KMS-11 (cell line): ENCODE data around the gene JARID2.

Experiments
- H2AFZ ChIP-seq: fragments of 200-600 bp; sonication (generic); 2 replicates; pipeline ENCODE4 v1.6.1; 2016; ENCODE audit warnings: antibody characterized with exemption, mixed run types, low read depth
- H3K27ac ChIP-seq: fragments of 200-600 bp; sonication (generic); 2 replicates; pipeline ENCODE4 v1.6.1; 2016; ENCODE audit warnings: mild to moderate bottlenecking, mixed run types
- H3K27me3 ChIP-seq: fragments of 200-600 bp; sonication (generic); 2 replicates; pipeline ENCODE4 v1.6.1; 2017; ENCODE audit warnings: mild to moderate bottlenecking, low read depth, mixed run types, moderate library complexity; ENCODE audit not compliant: insufficient read depth
- H3K36me3 ChIP-seq: fragments of 200-600 bp; sonication (generic); 2 replicates; pipeline ENCODE4 v1.6.1; 2017; ENCODE audit warnings: mild to moderate bottlenecking, mixed run types; ENCODE audit not compliant: insufficient read depth
- H3K4me1 ChIP-seq: fragments of 200-600 bp; sonication (generic); 2 replicates; pipeline ENCODE4 v1.6.1; 2016; ENCODE audit warnings: mild to moderate bottlenecking, low read depth, mixed run types; ENCODE audit not compliant: poor library complexity, severe bottlenecking
- H3K4me2 ChIP-seq: fragments of 200-600 bp; sonication (generic); 2 replicates; pipeline ENCODE4 v1.7.0; 2016; ENCODE audit warnings: mild to moderate bottlenecking, mixed run types
- H3K4me3 ChIP-seq: fragments of 200-600 bp; sonication (generic); IDR thresholded peaks from 2 replicates; pipeline ENCODE4 v1.6.1; 2017; ENCODE audit warnings: low read depth, low read length, mixed read lengths; ENCODE audit not compliant: insufficient read depth
- H3K79me2 ChIP-seq: fragments of 200-600 bp; sonication (generic); 2 replicates; pipeline ENCODE4 v1.6.1; 2016; ENCODE audit warnings: low read depth, mixed run types; ENCODE audit not compliant: insufficient read depth
- H3K9ac ChIP-seq: fragments of 200-600 bp; sonication (generic); 2 replicates; pipeline ENCODE4 v1.6.1; 2016; ENCODE audit warnings: mild to moderate bottlenecking, mixed run types
- H4K20me1 ChIP-seq: fragments of 200-600 bp; sonication (generic); 2 replicates; pipeline ENCODE4 v1.6.1; 2016; ENCODE audit warnings: mild to moderate bottlenecking, mixed run types; ENCODE audit not compliant: insufficient read depth
- TF ChIP-seq, protein P1 (sequence below): fragments of 200-600 bp; sonication (generic); conservative IDR thresholded peaks from 2 replicates; pipeline ENCODE4 v1.6.1; 2017; ENCODE audit warnings: low read depth, mild to moderate bottlenecking, antibody characterized with exemption, low read length, moderate library complexity, mixed read lengths

JARID2 gene

GRCh38 chr6:15460110-15460727 lies 214.3 kb downstream of the JARID2 start:
- Histone ChIP-seq H4K20me1 (no peaks in the 10 kb centered on the region), H3K79me2 (no peaks in the 10 kb centered on the region; the same call in 1 of the 2 replicates), H3K4me2 (no peak overlapping the region), H2AFZ (no peak overlapping the region), H3K27me3 (no peaks in the 10 kb centered on the region), H3K27ac (no peak overlapping the region), H3K36me3 (no peaks in the 10 kb centered on the region), H3K4me1 (no peaks in the 10 kb centered on the region), H3K4me3 (no peak overlapping the region), H3K9ac (no peak overlapping the region)
- TF ChIP-seq, protein P1, sequence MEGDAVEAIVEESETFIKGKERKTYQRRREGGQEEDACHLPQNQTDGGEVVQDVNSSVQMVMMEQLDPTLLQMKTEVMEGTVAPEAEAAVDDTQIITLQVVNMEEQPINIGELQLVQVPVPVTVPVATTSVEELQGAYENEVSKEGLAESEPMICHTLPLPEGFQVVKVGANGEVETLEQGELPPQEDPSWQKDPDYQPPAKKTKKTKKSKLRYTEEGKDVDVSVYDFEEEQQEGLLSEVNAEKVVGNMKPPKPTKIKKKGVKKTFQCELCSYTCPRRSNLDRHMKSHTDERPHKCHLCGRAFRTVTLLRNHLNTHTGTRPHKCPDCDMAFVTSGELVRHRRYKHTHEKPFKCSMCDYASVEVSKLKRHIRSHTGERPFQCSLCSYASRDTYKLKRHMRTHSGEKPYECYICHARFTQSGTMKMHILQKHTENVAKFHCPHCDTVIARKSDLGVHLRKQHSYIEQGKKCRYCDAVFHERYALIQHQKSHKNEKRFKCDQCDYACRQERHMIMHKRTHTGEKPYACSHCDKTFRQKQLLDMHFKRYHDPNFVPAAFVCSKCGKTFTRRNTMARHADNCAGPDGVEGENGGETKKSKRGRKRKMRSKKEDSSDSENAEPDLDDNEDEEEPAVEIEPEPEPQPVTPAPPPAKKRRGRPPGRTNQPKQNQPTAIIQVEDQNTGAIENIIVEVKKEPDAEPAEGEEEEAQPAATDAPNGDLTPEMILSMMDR = no peak

GRCh38 chr6:15461127-15461944 lies 215.5 kb downstream of the JARID2 start:
- Histone ChIP-seq H3K27ac (no peak overlapping the region), H3K27me3 (no peaks in the 10 kb centered on the region), H3K79me2 (no peaks in the 10 kb centered on the region; the same call in 1 of the 2 replicates), H3K36me3 (no peaks in the 10 kb centered on the region), H3K4me3 (no peak overlapping the region), H2AFZ (no peak overlapping the region), H3K4me1 (no peaks in the 10 kb centered on the region), H3K4me2 (no peak overlapping the region), H3K9ac (no peak overlapping the region), H4K20me1 (no peaks in the 10 kb centered on the region)
- TF ChIP-seq, protein P1 = no peak

DNA sequence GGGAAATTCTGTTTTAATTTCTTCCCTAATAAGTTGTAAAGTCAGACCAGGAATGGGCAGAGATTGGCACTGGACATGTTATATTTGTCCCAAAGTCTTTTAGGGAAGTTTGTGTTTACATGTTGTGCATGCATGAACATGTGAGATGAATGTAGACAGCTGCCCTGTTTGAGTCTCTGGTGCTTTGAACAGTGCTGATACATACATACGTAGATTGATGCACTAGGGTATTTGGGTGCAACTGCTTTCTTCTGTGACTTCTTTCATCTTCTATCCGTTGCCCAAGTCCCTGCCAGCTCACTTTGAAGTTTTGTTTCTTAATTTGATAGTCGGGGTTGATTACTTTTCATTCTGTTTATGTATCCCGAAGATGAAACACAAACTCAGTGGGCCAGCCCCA lies 216.4 kb downstream of the JARID2 start:
- Histone ChIP-seq H3K4me1 (no peaks in the 10 kb centered on the region), H3K36me3 (no peaks in the 10 kb centered on the region)

GRCh38 chr6:15462717-15463525 lies 217.1 kb downstream of the JARID2 start:
- Histone ChIP-seq H3K4me2 (no peak overlapping the region), H4K20me1 (no peaks in the 10 kb centered on the region), H3K79me2 (no peaks in the 10 kb centered on the region; the same call in 1 of the 2 replicates), H2AFZ (no peak overlapping the region), H3K4me3 (no peak overlapping the region), H3K27ac (no peak overlapping the region), H3K36me3 (no peaks in the 10 kb centered on the region), H3K4me1 (no peaks in the 10 kb centered on the region), H3K27me3 (no peaks in the 10 kb centered on the region), H3K9ac (no peak overlapping the region)
- TF ChIP-seq, protein P1 = no peak

More for the DNA sequence above, 216.4 kb downstream of the JARID2 start:
- Histone ChIP-seq H3K4me3 (no peak overlapping the region), H3K79me2 (no peaks in the 10 kb centered on the region; the same call in 1 of the 2 replicates), H3K27ac (no peak overlapping the region), H3K4me2 (no peak overlapping the region), H3K27me3 (no peaks in the 10 kb centered on the region), H3K9ac (no peak overlapping the region), H4K20me1 (no peaks in the 10 kb centered on the region), H2AFZ (no peak overlapping the region)
- TF ChIP-seq, protein P1 = no peak
